HCT116 (cell line): ENCODE data around the gene MRGPRE. TPM values are rescaled to one million over a fixed set of nuclear protein-coding genes. Genes with fewer than 3 reads are reported as not detected.

Experiments used
- ATAC-seq: fragments of 200-7000 bp; cut with Tn5 transposase; 2 replicates; pipeline ENCODE4 v1.9.1; 2020; ENCODE audit warnings: mild to moderate bottlenecking, moderate library complexity
- BruUV-seq: library from RNA; stranded (reverse); fragments of 400-500 nt; replicated peaks from 2 replicates; lab custom pipeline; 2021; lab: Mats Ljungman, UMichigan
- CTCF ChIA-PET: fragments of 300-600 bp; sonication (Branson Sonifier 250); formaldehyde crosslinking; loops from one replicate; lab custom pipeline; 2021; ENCODE audit warnings: antibody characterized with exemption; lab: Charles Lee
- POLR2A ChIA-PET: fragments of 300-600, 350-600 bp; sonication (Branson Sonifier 250); formaldehyde crosslinking; loops from one replicate; lab custom pipeline; 2021; ENCODE audit warnings: antibody characterized with exemption; lab: Charles Lee
- RAD21 ChIA-PET, 2 experiments: fragments of 300-600 bp; sonication (Branson Sonifier 250); formaldehyde crosslinking; loops; one replicate each; lab custom pipeline; 2023; ENCODE audit warnings: low total read pairs in 2 of 2; ENCODE audit not compliant: uncharacterized antibody in 2 of 2, unreplicated experiment in 2 of 2, low non-redundant PET in 1 of 2; lab: Charles Lee
- DNase-seq: peaks from one replicate; pipeline ENCODE4 v3.0.0-alpha.2; 2010; ENCODE audit warnings: low read depth, low spot score
- H2AFZ ChIP-seq: fragments of 200-600 bp; shearing (Covaris generic), sonication (generic); 2 replicates; pipeline ENCODE4 v1.6.1; 2017; ENCODE audit warnings: low read depth, mixed run types, mixed read lengths, antibody characterized with exemption, low read length; ENCODE audit not compliant: poor library complexity, severe bottlenecking
- H3K27ac ChIP-seq: 2 replicates; pipeline ENCODE4 v1.5.1; 2012; ENCODE audit warnings: low read depth, low read length
- H3K27me3 ChIP-seq: fragments of 200-600 bp; sonication (generic); 2 replicates; pipeline ENCODE4 v1.6.1; 2016; ENCODE audit warnings: mixed run types, low read length, mixed read lengths; ENCODE audit not compliant: insufficient read depth
- H3K36me3 ChIP-seq, 2 experiments: fragments of 200-500 bp in 1 of 2; fragments of 200-600 bp in 1 of 2; sonication (Bioruptor generic) in 1 of 2; sonication (generic) in 1 of 2; 2 replicates each; pipeline versions ENCODE4 v1.5.1 to v1.6.1; 2014 to 2016; ENCODE audit warnings: low read length in 2 of 2, inconsistent platforms in 1 of 2, mixed read lengths in 1 of 2, mixed run types in 1 of 2; ENCODE audit not compliant: insufficient read depth in 2 of 2, control insufficient read depth in 1 of 2
- H3K4me1 ChIP-seq, 2 experiments: fragments of 200-600 bp in 1 of 2; sonication (generic) in 1 of 2; 2 replicates each; pipeline versions ENCODE4 v1.5.1 to v1.6.1; 2012 to 2017; ENCODE audit warnings: low read length in 2 of 2, inconsistent platforms in 1 of 2, mild to moderate bottlenecking in 1 of 2, mixed read lengths in 1 of 2, mixed run types in 1 of 2, moderate library complexity in 1 of 2; ENCODE audit not compliant: insufficient read depth in 2 of 2, control insufficient read depth in 1 of 2
- H3K4me2 ChIP-seq: fragments of 200-600 bp; sonication (generic); 2 replicates; pipeline ENCODE4 v1.6.1; 2017; ENCODE audit warnings: mixed run types, low read length, mixed read lengths
- H3K4me3 ChIP-seq, 2 experiments: fragments of 200-600 bp in 1 of 2; sonication (generic) in 1 of 2; replicated peaks in 1 of 2; 2 replicates each; pipeline ENCODE4 v1.5.1; 2011 to 2016; ENCODE audit warnings: low read length in 2 of 2, control low read depth in 1 of 2, low read depth in 1 of 2, mild to moderate bottlenecking in 1 of 2, mixed read lengths in 1 of 2, mixed run types in 1 of 2
- H3K79me2 ChIP-seq: fragments of 200-600 bp; sonication (generic); 2 replicates; pipeline ENCODE4 v1.6.1; 2017; ENCODE audit warnings: mild to moderate bottlenecking, mixed run types, low read length, moderate library complexity, mixed read lengths; ENCODE audit not compliant: insufficient read depth
- H3K9ac ChIP-seq: fragments of 200-600 bp; sonication (generic); 2 replicates; pipeline ENCODE4 v1.6.1; 2016; ENCODE audit warnings: low read length, mixed read lengths
- H3K9me2 ChIP-seq: fragments of 200-600 bp; sonication (generic), shearing (Covaris generic); 2 replicates; pipeline ENCODE4 v1.6.1; 2017; ENCODE audit warnings: mixed run types, mild to moderate bottlenecking, moderate library complexity; ENCODE audit not compliant: insufficient read depth
- H3K9me3 ChIP-seq, 2 experiments: fragments of 200-500 bp in 1 of 2; fragments of 200-600 bp in 1 of 2; sonication (Bioruptor generic) in 1 of 2; sonication (generic) in 1 of 2; 2 replicates each; pipeline ENCODE4 v1.6.1; 2014 to 2017; ENCODE audit warnings: low read length in 2 of 2, mixed read lengths in 2 of 2, inconsistent platforms in 1 of 2, low read depth in 1 of 2, mild to moderate bottlenecking in 1 of 2, mixed run types in 1 of 2, moderate library complexity in 1 of 2; ENCODE audit not compliant: control insufficient read depth in 1 of 2, insufficient read depth in 1 of 2
- H4K20me1 ChIP-seq: fragments of 200-600 bp; sonication (generic), shearing (Covaris generic); 2 replicates; pipeline ENCODE4 v1.6.1; 2017; ENCODE audit warnings: mixed run types, mild to moderate bottlenecking, moderate library complexity; ENCODE audit not compliant: insufficient read depth
- ATF3 ChIP-seq: IDR thresholded peaks from 2 replicates; pipeline ENCODE4 v1.6.1; 2012
- CBX3 ChIP-seq: IDR thresholded peaks from 2 replicates; pipeline ENCODE4 v1.6.1; 2012; ENCODE audit warnings: low read depth
- CTCF ChIP-seq, 3 experiments: fragments of 200-600 bp in 1 of 3; sonication (generic) in 1 of 3; IDR thresholded peaks in 2 of 3; conservative IDR thresholded peaks in 1 of 3; 2 replicates each; pipeline ENCODE4 v1.5.1; 2012 to 2017; ENCODE audit warnings: low read depth in 2 of 3, low read length in 2 of 3, antibody characterized with exemption in 1 of 3, borderline replicate concordance in 1 of 3, control low read depth in 1 of 3, mild to moderate bottlenecking in 1 of 3, mixed read lengths in 1 of 3, mixed run types in 1 of 3, moderate library complexity in 1 of 3; ENCODE audit not compliant: insufficient read depth in 1 of 3
- EGR1 ChIP-seq: IDR thresholded peaks from 2 replicates; pipeline ENCODE4 v1.6.1; 2012; ENCODE audit warnings: low read depth
- ELF1 ChIP-seq: IDR thresholded peaks from 2 replicates; pipeline ENCODE4 v1.6.1; 2012; ENCODE audit warnings: low read depth, borderline replicate concordance
- EZH2 ChIP-seq: fragments of 200-600 bp; sonication (generic); IDR thresholded peaks from 2 replicates; pipeline ENCODE4 v1.6.1; 2017; ENCODE audit warnings: antibody characterized with exemption, mixed run types
- EZH2phosphoT487 ChIP-seq: fragments of 200-600 bp; IDR thresholded peaks from 2 replicates; pipeline ENCODE4 v1.6.1; 2018; ENCODE audit warnings: antibody characterized with exemption, borderline replicate concordance
- FOSL1 ChIP-seq: IDR thresholded peaks from 2 replicates; pipeline ENCODE4 v1.6.1; 2012; ENCODE audit warnings: low read depth
- JUND ChIP-seq: IDR thresholded peaks from 2 replicates; pipeline ENCODE4 v1.6.1; 2012
- MAX ChIP-seq: IDR thresholded peaks from 2 replicates; pipeline ENCODE4 v1.6.1; 2012
- POLR2A ChIP-seq: IDR thresholded peaks from 2 replicates; pipeline ENCODE4 v1.7.0; 2011; ENCODE audit warnings: borderline replicate concordance; ENCODE audit not compliant: insufficient read depth, insufficient read length; ENCODE audit errors: extremely low read depth
- POLR2AphosphoS5 ChIP-seq: IDR thresholded peaks from 2 replicates; pipeline ENCODE4 v1.6.1; 2011; ENCODE audit warnings: mild to moderate bottlenecking, low read depth, low read length, moderate library complexity
- RAD21 ChIP-seq: IDR thresholded peaks from 2 replicates; pipeline ENCODE4 v1.6.1; 2012; ENCODE audit warnings: low read depth, mild to moderate bottlenecking
- REST ChIP-seq: IDR thresholded peaks from 2 replicates; pipeline ENCODE4 v1.6.1; 2012; ENCODE audit warnings: low read depth
- SP1 ChIP-seq: IDR thresholded peaks from 2 replicates; pipeline ENCODE4 v1.6.1; 2012; ENCODE audit warnings: low read depth
- SRF ChIP-seq: IDR thresholded peaks from 2 replicates; pipeline ENCODE4 v1.6.1; 2012; ENCODE audit warnings: low read depth
- TCF7L2 ChIP-seq: IDR thresholded peaks from 2 replicates; pipeline ENCODE4 v1.7.0; 2011; ENCODE audit warnings: borderline replicate concordance, inconsistent platforms; ENCODE audit not compliant: insufficient read depth, insufficient read length; ENCODE audit errors: extremely low read depth
- YY1 ChIP-seq: IDR thresholded peaks from 2 replicates; pipeline ENCODE4 v1.6.1; 2011; ENCODE audit warnings: low read length, low read depth, moderate library complexity, mild to moderate bottlenecking; ENCODE audit not compliant: insufficient replicate concordance; ENCODE audit errors: extremely low read depth
- ZBTB33 ChIP-seq: IDR thresholded peaks from 2 replicates; pipeline ENCODE4 v1.6.1; 2011; ENCODE audit warnings: mild to moderate bottlenecking, low read length, moderate library complexity; ENCODE audit not compliant: insufficient replicate concordance; ENCODE audit errors: extremely low read depth
- ZFX ChIP-seq: fragments of 450-650 bp; IDR thresholded peaks from 2 replicates; pipeline ENCODE4 v1.6.1; 2017
- intact Hi-C: fragments of 100-400 bp; cut with micrococcal nuclease; formaldehyde crosslinking; loops from 2 replicates; pipeline ENCODE4 v1.10.0; 2022
- total RNA-seq: library from RNA; stranded (reverse); gene quantifications from one replicate; pipeline ENCODE4 v1.2.1, GENCODE V29; 2021; ENCODE audit not compliant: unreplicated experiment

The MRGPRE gene
- total RNA-seq, 1 experiment from 2014 or later = not detected

GRCh38 chr11:3177931-3178330 lies 54.3 kb downstream of the MRGPRE start:
- intact Hi-C loops = no loop called here
- CTCF ChIA-PET = no interaction called here
- RAD21 ChIA-PET = no interaction called here
- no peak overlapping the region for H3K4me3 ChIP-seq
- H3K27ac ChIP-seq = no peak overlapping the region
- H3K4me1 ChIP-seq = no peaks in the 10 kb centered on the region
- H3K9ac ChIP-seq = no peak overlapping the region
- no peak overlapping the region for H2AFZ ChIP-seq
- DNase-seq (no peak), ATAC-seq (no peak)
- no peaks in the 10 kb centered on the region for H3K36me3 ChIP-seq
- H3K4me2 ChIP-seq = no peak overlapping the region
- no peaks in the 10 kb centered on the region for H3K79me2 ChIP-seq
- no peaks in the 10 kb centered on the region for H4K20me1 ChIP-seq
- H3K27me3 ChIP-seq = no peaks in the 10 kb centered on the region
- no peaks in the 10 kb centered on the region for H3K9me2 ChIP-seq
- peaks cover 0 to 9% of the 10 kb centered on the region in 2 experiments; a peak in 1 of 4 replicates for H3K9me3 ChIP-seq
- POLR2A ChIA-PET = no interaction called here
- TF ChIP-seq ELF1 = no peak
- no peak for TF ChIP-seq SRF
- TF ChIP-seq RAD21 = no peak
- no peak for TF ChIP-seq YY1
- TF ChIP-seq EZH2phosphoT487 = no peak
- TF ChIP-seq REST = no peak
- no peak for TF ChIP-seq CBX3
- no peak for TF ChIP-seq EGR1
- no peak for TF ChIP-seq TCF7L2
- no peak for TF ChIP-seq MAX
- TF ChIP-seq CTCF (IDR thresholded peaks at IDR 0.05 in 2 of 3, conservative IDR thresholded peaks at IDR 0.05 in 1 of 3; ENCODE audit: borderline replicate concordance in 1 of 3, insufficient read depth in 1 of 3, low read depth in 2 of 3, low read length in 2 of 3) = no peak
- no peak for TF ChIP-seq JUND
- TF ChIP-seq ATF3 = no peak
- TF ChIP-seq SP1 = no peak
- TF ChIP-seq ZFX = no peak
- TF ChIP-seq POLR2AphosphoS5 = no peak
- TF ChIP-seq EZH2 = no peak
- no peak for TF ChIP-seq FOSL1
- no peak for TF ChIP-seq POLR2A
- no peak for TF ChIP-seq ZBTB33
- no TSS peak for BruUV-seq
